NCI-H1105 (cell line): Measurements from ENCODE around the gene PGLYRP3.
"Not testable (repeated sequence)": the region's sequence is repeated elsewhere in the genome, so short reads cannot be mapped to it uniquely, and the experiment has no call there.

Source experiments
- DNase-seq: peaks from one replicate; lab custom pipeline; 2025; lab: John Stamatoyannopoulos, UW

The PGLYRP3 gene

DNA sequence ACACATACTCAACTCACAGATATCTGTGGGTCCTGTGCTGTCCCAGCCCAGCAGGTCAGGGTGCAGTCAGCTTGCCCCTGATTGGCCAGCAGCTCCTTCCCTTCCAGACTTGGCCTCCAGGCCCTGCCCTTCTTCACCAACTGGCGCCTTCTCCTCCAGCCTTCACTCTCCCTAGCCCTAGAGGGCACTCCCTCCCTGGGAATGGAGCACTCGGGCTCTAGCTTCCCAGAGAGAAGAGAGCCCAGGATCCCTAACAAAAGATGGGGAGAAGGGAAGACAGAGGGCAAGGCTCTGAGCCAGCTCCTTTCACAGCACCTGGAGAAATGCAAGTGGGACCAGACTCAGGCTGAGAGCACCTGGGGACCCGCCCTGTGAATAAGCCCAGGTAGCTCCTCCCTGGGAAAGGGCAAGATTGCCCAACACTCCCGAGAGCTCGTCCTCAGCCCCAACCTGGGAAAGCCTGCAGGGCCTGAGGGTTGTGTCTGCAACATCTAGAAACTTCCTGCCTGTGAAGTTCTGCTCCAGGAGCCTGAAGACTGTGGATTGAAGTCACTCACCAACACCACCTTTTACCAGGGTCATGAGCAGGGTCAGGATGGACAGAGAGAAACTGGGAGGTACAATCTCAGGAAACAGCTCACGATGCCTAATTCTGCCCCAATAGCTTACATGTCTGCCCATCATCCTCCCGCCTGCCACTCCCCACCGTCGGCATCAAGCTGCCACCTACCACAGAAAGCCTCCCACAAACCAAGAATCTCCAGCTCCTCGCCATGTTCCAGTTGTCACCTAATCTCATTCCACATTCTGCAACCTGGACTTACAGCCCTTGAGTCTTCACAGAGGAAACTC lies 36.0 kb upstream of the PGLYRP3 start, which contains the start of gene PGLYRP4:
TSS of gene PGLYRP4 (minus strand) at position 331 of the 852 bp plus-strand sequence. CDS start 909 bp downstream, outside the sequence.
- no peak for DNase-seq

GRCh38 chr1:153347856-153348255 lies 35.1 kb upstream of the PGLYRP3 start:
- DNase-seq, result no peak

DNA sequence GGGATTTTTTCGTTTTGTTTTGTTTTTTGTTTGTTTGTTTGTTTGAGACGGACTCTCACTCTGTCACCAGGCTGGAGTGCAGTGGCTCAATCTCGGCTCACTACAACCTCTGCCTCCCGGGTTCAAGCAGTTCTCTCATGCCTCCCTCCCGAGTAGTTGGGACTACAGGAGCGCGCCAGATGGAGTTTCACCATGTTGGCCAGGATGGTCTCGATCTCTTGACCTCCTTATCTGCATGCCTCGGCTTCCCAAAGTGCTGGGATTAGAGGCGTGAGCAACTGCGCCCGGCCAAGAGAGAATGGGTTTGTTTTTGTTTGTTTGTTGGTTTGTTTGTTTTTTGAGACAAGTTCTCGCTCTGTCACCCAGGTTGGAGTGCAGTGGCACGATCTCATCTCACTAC lies 34.3 kb upstream of the PGLYRP3 start:
- DNase-seq, result not testable (repeated sequence)

- DNase-seq, result no peak
Measured at GRCh38 chr1:153346077-153346723, 33.4 kb upstream of the PGLYRP3 start.

DNA sequence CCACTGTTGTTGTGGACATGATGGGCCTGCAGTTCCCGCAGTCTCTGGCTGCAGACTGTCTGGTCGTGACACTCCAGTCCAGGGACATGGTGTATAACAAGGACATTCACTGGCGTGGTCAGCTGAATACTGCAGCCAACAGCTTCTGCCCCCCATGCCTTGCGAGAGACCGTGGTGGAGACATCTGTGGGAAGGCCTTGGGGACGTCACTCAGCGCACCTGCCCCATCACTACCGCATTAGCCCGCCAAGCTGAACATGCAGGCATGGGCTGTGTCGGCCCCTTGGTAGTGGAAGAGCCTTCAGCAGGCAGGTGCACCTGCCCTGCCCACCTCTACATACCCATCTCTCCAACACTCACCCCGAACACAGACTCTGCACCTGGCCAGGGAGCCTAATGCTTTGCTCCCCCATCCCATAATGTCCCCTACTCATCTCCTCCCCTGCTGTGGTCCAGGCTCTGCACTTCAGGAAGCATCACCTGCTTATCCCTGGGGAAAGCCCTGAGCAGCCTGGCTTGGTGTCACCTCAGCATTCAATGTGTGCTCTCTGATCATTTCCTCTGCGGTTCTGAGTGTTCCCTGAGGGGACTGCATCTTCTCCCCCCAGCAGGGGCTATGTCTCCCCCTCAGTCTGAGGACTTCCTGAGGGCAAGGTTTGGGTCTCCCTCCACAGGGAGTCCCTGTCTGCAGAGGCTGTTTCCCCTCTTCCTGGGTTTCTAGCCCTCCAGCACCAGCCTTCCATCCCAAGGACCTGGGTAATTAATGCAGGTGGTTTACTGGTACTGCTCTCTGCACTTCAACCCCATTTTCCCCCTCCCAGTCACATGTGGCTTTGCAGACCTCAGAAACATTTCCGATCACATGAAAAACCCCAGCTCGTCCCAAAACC lies 32.7 kb upstream of the PGLYRP3 start:
- DNase-seq, result no peak

GRCh38 chr1:153344718-153345025 lies 31.9 kb upstream of the PGLYRP3 start:
- DNase-seq, result no peak

DNA sequence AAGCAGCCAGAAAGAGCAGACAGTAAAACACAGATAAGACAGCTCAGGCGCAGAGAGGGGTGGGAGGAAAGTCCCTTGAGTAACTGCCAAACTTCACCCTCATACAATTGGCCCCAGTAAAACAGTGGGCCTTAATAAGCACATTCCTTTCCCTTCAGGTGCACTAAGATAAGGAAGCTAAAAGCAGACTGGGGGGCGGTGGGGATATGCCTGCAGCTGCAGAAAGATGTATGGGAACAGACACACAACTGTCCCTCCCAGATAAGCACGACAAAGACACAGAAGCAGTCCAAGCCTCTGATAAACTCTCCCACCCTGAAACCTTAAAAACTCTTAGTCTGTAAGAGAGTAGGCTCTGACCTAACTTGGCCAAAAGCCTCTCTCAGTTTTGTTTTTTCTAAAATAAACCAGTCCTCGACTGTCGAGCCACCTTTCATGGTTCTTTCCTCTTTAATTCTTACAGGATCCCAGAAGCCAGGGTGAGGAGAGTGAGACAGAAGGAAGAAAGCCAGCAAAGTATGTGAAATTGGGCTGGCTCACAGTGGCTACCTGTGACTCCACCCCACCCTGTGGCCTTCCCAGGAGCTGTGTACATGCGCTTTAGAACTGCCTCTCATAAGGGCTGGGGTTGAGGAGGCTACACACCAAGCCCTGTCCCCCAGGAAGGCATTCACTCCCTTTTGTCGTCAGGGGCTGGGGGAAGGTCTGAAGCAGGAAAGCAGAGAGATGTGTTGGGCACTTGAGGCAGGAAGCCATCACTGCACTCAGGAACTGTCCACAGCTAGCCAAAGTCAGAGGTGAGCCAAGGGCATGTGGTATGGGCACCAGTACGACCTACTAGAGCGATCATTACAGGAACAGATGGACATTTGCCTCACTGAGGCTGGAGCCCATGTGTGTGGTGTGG lies 31.3 kb upstream of the PGLYRP3 start:
- no peak for DNase-seq

DNA sequence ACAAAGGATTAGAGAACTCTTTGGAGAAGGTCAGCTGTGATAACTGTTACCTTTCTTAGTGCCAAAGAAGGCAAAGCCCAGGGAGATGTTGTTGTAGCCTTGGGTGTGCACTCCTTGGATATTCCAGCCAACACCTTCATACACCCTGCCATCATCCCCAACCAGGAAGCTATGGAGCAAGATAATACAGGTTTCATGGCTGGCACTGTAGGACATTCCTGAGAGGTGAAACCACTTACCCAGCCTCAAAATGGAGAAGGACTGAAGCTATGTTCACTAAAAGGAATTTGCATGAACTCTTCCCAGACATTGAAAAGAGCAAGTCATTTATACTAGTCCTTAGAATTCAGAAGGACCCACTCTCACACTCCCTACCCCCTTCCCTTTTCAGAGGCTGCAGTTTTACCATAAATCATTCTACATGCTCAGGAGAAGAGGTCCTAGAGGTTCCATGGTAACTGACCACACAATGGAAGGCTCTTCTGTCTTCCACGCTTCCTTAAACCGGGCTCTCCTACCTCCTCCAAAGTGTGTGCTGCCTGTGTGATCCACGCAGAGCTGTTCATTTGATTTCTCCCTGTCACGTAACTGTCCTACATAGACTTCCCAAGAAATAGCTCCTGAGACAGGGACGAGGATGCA lies 30.4 kb upstream of the PGLYRP3 start:
- no peak for DNase-seq

DNA sequence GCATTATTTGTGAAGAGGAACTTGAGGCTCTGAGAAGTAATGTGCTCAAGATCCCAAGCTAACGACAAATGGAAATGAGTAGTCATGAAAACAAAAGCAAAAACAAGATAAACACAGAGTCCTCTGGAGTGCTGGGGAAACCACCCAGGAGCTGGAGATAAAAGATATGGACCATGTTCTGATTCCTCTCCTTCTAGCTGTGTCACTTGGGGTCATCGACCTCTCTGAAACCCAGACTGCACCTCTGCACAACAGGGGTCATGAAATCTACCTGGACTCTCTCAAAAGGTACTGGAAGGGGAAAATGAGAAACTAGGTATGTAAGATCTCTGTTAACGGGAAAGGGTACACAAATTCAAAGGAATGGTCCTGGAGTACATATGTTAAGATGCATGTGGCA lies 29.4 kb upstream of the PGLYRP3 start:
- no peak for DNase-seq

- no peak for DNase-seq
Measured at GRCh38 chr1:153341431-153341934, 28.7 kb upstream of the PGLYRP3 start.

DNA sequence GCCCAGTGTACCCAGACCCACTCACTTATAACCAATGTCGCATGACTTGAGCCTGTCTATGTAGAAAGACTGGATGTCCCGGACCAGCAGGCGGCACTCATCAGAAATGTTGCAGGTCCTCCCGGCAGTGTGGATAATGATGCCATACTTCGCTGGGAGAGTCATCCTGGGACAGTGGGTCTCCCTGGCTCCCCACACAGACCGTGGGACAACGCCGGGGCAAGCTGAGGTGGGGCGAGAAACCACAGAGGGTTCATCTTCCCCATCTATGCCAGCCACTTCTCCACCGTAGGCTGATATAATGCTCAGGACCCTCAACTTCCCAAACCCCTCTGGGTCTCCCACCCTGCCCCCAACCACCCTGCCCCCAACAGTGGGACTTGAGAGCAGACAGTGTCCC lies 27.6 kb upstream of the PGLYRP3 start:
- no peak for DNase-seq

- no peak for DNase-seq
Measured at GRCh38 chr1:153339802-153340201, 27.1 kb upstream of the PGLYRP3 start.

DNA sequence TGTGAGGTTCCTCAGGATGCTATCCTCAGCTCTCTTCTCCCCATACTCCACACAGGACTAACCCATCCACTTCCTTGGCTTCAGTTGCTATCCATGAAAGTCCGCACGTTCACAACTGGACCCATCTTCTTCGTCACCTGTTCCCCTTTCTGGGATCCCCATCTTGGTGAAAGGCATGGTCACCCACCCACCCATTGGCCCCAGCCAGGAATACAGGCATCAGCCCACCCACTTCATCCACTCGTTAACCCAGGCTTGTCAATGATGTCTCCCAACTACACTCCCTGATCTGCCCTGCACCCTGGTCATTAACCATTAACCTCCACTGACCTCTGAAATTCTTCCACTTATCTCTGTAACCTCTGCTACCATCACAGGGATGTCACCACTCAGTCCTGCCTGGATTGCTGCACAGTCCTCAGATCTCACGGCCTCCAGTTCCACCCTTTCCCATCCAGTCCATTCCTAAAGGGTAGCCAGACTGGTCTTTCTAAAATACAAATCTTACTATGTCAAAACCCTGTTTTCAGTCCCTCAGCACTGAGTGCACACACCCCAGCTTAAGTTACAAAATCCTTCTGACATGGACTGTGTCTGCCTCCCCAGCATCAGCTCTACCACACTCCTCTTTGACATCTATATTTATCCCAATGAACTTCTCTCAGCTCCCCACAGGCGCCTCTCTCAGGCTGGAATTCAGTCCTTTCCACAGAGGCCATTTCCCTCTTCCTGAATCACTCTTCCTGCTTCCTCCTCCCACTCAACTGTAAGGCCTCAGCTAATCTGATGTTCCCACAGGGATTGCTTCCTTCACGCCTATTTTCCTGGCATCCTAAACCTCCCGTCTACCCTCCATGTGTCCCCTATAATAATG lies 25.5 kb upstream of the PGLYRP3 start:
- DNase-seq, result no peak

- no peak for DNase-seq
Measured at GRCh38 chr1:153336650-153337049, 23.9 kb upstream of the PGLYRP3 start.

- no peak for DNase-seq
Measured at GRCh38 chr1:153333902-153334301, 21.1 kb upstream of the PGLYRP3 start.

- DNase-seq, result no peak
Measured at GRCh38 chr1:153324912-153325311, 12.2 kb upstream of the PGLYRP3 start.

DNA sequence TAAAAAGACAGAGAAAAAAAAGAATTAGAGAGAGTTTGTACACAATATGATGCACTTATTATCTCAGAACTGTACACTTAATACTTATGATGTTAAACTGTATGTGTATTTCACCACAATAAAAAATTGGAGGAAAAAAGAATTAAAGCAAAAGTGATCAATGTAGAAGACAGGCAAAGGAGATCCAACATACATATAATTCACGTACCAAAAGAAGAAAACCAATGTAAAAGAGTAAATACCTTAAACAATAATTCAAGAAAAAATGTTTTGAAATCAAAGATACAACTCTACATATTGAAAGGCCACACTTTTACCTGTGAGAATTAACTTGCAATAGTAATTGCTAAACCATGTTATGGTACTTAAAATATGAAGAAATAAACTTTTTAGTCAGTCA lies 9.8 kb upstream of the PGLYRP3 start:
- DNase-seq, result no peak

DNA sequence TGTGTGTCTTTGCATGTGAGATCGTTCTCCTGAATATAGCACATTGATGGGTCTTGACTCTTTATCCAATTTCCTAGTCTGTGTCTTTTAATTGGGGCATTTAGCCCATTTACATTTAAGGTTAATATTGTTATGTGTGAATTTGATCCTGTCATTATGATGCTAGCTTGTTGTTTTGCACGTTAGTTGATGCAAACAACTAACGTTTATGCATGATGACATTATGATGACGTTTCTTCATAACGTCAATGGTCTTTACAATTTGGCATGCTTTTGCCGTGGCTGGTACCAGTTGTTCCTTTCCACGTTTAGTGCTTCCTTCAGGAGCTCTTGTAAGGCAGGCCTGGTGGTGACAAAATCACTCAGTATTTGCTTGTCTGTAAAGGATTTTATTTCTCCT lies 5.4 kb upstream of the PGLYRP3 start:
- DNase-seq, result not testable (repeated sequence)

- DNase-seq, result not testable (repeated sequence)
Measured at GRCh38 chr1:153316013-153316412, 3.3 kb upstream of the PGLYRP3 start.

DNA sequence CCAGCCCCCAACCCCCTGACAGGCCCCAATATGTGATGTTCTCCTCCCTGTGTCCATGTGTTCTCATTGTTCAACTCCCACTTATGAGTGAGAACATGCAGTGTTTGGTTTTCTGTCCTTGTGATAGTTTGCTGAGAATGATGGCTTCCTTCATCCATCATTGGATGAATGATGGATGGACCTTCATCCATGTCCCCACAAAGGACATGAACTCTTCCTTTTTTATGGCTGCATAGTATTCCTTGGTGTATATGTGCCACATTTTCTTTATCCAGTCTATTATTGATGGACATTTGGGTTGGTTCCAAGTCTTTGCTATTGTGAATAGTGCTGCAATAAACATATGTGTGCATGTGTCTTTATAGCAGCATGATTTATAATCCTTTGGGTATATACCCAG lies 1.6 kb upstream of the PGLYRP3 start:
- not testable (repeated sequence) for DNase-seq
